SH-SY5Y (cell line): ENCODE measurements around the gene PLEKHA5.

Experiments
- GATA2 ChIP-seq: IDR thresholded peaks from 2 replicates; pipeline ENCODE4 v1.6.1; 2011; ENCODE audit warnings: mild to moderate bottlenecking, low read depth, low read length
- GATA3 ChIP-seq: IDR thresholded peaks from 2 replicates; pipeline ENCODE4 v1.6.1; 2011; ENCODE audit warnings: low read depth, mild to moderate bottlenecking, low read length, moderate library complexity

The PLEKHA5 gene

GRCh38 chr12:19236656-19237055 lies 107.1 kb downstream of the PLEKHA5 start:
- TF ChIP-seq GATA2 (no peak), GATA3 (no peak)

- TF ChIP-seq GATA3 = no peak
- TF ChIP-seq GATA2 = no peak
Observed at GRCh38 chr12:19238540-19238939, 109.0 kb downstream of the PLEKHA5 start.

- TF ChIP-seq GATA3 = no peak
- no peak for TF ChIP-seq GATA2
Observed at GRCh38 chr12:19239102-19239501, 109.6 kb downstream of the PLEKHA5 start.

- TF ChIP-seq GATA2 (no peak), GATA3 (no peak)
Observed at GRCh38 chr12:19239616-19240234, 110.2 kb downstream of the PLEKHA5 start.

GRCh38 chr12:19242581-19242980 lies 113.0 kb downstream of the PLEKHA5 start:
- TF ChIP-seq GATA2 (no peak), GATA3 (no peak)

- TF ChIP-seq GATA3 (no peak), GATA2 (no peak)
Observed at GRCh38 chr12:19243551-19243950, 114.0 kb downstream of the PLEKHA5 start.

- TF ChIP-seq GATA3 = no peak
- TF ChIP-seq GATA2 = no peak
Observed at GRCh38 chr12:19244312-19244711, 114.8 kb downstream of the PLEKHA5 start.

- TF ChIP-seq GATA2 = no peak
- no peak for TF ChIP-seq GATA3
Observed at GRCh38 chr12:19245106-19245505, 115.6 kb downstream of the PLEKHA5 start.

GRCh38 chr12:19245666-19246065 lies 116.1 kb downstream of the PLEKHA5 start:
- TF ChIP-seq GATA3 (no peak), GATA2 (no peak)

- TF ChIP-seq GATA3 (no peak), GATA2 (no peak)
Observed at GRCh38 chr12:19246933-19247332, 117.4 kb downstream of the PLEKHA5 start.

GRCh38 chr12:19248929-19249602 lies 119.5 kb downstream of the PLEKHA5 start:
- no peak for TF ChIP-seq GATA2
- no peak for TF ChIP-seq GATA3

- TF ChIP-seq GATA2 (no peak), GATA3 (no peak)
Observed at GRCh38 chr12:19251481-19252132, 122.1 kb downstream of the PLEKHA5 start.

GRCh38 chr12:19260135-19260534 lies 130.6 kb downstream of the PLEKHA5 start:
- TF ChIP-seq GATA2 = no peak
- no peak for TF ChIP-seq GATA3

- no peak for TF ChIP-seq GATA2
- no peak for TF ChIP-seq GATA3
Observed at GRCh38 chr12:19261773-19262172, 132.2 kb downstream of the PLEKHA5 start.

GRCh38 chr12:19263672-19264071 lies 134.1 kb downstream of the PLEKHA5 start:
- TF ChIP-seq GATA2 = no peak
- no peak for TF ChIP-seq GATA3
